Mesothelial cell of epicardium (in vitro differentiated cells): ENCODE measurements around the gene GZMM. TPM values are rescaled to one million over a fixed set of nuclear protein-coding genes. Genes with fewer than 3 reads are reported as not detected.

Experiments
- DNase-seq, 2 experiments: peaks; one replicate each; pipeline ENCODE4 v3.0.0; 2021; ENCODE audit warnings: low spot score in 2 of 2; ENCODE audit not compliant: unreplicated experiment in 2 of 2
- H3K27ac Mint-ChIP-seq: 2 replicates; pipeline ENCODE4 v1.8.0; 2021; ENCODE audit warnings: mixed read lengths
- H3K27me3 Mint-ChIP-seq: 2 replicates; pipeline ENCODE4 v1.8.0; 2021; ENCODE audit warnings: low read depth, mixed read lengths
- H3K36me3 Mint-ChIP-seq: 2 replicates; pipeline ENCODE4 v1.8.0; 2021; ENCODE audit warnings: mixed read lengths
- H3K4me1 Mint-ChIP-seq: 2 replicates; pipeline ENCODE4 v1.8.0; 2021; ENCODE audit warnings: mixed read lengths
- H3K4me3 Mint-ChIP-seq: 2 replicates; pipeline ENCODE4 v1.8.0; 2021; ENCODE audit warnings: mild to moderate bottlenecking, moderate library complexity, mixed read lengths
- H3K9me3 Mint-ChIP-seq: 2 replicates; pipeline ENCODE4 v1.8.0; 2021; ENCODE audit warnings: mixed read lengths
- CTCF ChIP-seq: fragments of 200-600 bp; sonication (generic); IDR thresholded peaks from one replicate; pipeline ENCODE4 v1.5.0; 2021; ENCODE audit warnings: antibody characterized with exemption; ENCODE audit not compliant: unreplicated experiment
- total RNA-seq: library from RNA; stranded (reverse); gene quantifications from 3 replicates; pipeline ENCODE4 v1.2.1, GENCODE V29; 2021

The GZMM gene
- total RNA-seq, 1 donor from 2014 or later: 0.40 TPM

- Mint-ChIP-seq H3K27ac (no peak overlapping the region), H3K36me3 (peaks cover 10% of the 10 kb centered on the region), H3K4me3 (no peak overlapping the region), H3K27me3 (no peaks in the 10 kb centered on the region), H3K9me3 (no peaks in the 10 kb centered on the region), H3K4me1 (peaks cover 30% of the 10 kb centered on the region)
- DNase-seq: no peak
- TF ChIP-seq CTCF: no peak
Measured at GRCh38 chr19:513368-514165, 30.3 kb upstream of the GZMM start.

DNA sequence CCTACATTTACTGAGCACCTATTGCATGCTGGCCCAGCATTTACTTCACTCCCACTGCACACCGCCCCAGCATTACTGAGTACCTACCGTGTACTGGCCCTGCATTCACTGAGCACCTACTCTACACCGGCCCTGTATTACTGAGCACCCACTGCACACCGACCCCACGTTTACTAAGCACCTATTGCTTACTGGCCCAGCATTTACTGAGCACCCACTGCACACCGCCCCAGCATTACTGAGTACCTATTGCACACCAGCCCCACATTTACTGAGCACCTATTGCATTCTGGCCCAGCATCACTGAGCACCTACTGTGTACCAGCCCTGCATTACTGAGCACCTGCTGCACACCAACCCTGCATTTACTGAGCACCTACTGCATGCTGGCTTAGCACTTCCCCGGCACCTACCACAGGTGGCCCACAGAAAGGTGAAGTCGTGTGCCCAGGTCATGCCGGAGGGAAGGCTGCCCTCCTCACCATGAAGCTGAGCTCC is 29.6 kb upstream of the GZMM start:
- peaks cover 25% of the 10 kb centered on the region for H3K4me1 Mint-ChIP-seq
- H3K9me3 Mint-ChIP-seq: no peaks in the 10 kb centered on the region
- H3K36me3 Mint-ChIP-seq: peaks cover 10% of the 10 kb centered on the region
- H3K27me3 Mint-ChIP-seq: no peaks in the 10 kb centered on the region
- no peak overlapping the region for H3K4me3 Mint-ChIP-seq
- no peak for TF ChIP-seq CTCF
- no peak overlapping the region for H3K27ac Mint-ChIP-seq
- DNase-seq: no peak

DNA sequence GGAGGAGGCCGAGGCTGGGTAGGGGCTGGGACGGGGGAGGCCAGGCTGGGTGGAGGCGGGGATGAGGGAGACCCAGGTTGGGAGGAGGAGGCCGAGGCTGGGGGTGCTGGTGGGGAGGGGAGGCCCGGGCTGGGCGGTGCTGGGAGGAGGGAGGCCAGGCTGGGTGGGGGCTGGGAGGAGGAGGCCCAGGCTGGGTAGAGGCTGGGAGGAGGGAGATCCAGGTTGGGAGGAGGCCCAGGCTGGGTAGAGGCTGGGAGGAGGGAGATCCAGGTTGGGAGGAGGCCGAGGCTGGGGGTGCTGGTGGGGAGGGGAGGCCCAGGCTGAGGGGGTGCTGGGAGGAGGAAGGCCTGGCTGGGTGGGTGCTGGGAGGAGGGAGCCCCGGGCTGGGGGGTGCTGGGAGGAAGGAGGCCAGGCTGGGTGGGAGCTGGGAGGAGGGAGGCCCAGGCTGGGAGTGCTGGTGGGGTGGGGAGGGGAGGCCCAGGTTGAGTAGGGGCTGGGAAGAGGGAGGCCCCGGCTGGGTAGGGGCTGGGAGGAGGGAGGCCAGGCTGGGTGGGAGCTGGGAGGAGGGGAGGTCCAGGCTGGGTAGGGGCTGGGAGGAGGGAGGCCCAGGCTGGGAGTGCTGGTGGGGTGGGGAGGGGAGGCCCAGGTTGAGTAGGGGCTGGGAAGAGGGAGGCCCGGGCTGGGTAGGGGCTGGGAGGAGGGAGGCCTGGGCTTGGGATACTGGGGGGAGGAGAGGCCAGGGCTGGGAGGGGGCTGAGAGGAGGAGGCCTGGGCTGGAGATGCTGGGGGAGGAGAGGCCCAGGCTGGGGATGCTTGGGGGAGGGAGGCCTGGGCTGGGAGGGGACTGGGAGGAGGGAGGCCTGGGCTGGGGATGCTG is 25.9 kb upstream of the GZMM start:
- H3K27me3 Mint-ChIP-seq: no peaks in the 10 kb centered on the region

DNA sequence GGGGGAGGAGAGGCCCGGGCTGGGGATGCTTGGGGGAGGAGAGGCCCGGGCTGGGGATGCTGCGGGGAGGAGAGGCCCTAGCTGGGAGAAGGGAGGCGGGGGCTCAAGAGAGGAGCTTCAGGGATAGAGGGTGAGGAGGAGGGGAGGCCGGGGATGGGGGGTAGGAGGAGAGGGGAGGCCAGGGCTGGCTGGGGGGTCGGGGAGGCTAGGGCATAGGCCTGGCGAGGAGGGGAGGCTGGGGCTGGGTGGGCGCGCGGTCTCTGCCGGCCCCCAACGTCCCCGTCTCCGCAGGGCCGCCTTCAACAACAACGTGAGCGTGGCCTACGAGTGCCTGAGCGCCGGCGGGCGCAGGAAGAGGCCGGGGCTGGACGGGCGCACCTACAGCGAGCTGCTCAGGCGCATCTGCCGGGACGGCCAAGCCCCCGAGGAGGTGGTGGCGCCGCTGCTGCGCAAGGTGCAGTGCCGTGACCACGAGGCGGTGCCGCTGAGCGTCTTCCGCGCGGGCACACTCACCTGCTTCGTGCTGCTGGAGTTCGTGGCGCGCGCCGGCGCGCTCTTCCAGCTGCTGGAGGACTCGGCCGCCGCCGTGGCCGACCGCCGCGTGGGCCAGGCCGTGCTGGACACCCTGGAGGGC is 25.1 kb upstream of the GZMM start:
- Mint-ChIP-seq H3K36me3 (peaks cover 15% of the 10 kb centered on the region), H3K4me1 (peaks cover 11% of the 10 kb centered on the region), H3K27me3 (no peaks in the 10 kb centered on the region), H3K9me3 (no peaks in the 10 kb centered on the region), H3K27ac (no peak overlapping the region), H3K4me3 (no peak overlapping the region)
- no peak for TF ChIP-seq CTCF
- DNase-seq: peak; percentile 70 to 81

More for the DNA sequence above, 25.9 kb upstream of the GZMM start:
- Mint-ChIP-seq H3K4me1 (peaks cover 11% of the 10 kb centered on the region), H3K4me3 (no peak overlapping the region), H3K9me3 (no peaks in the 10 kb centered on the region), H3K27ac (no peak overlapping the region), H3K36me3 (peaks cover 16% of the 10 kb centered on the region)
- peak; percentile 75 to 79 for DNase-seq
- no peak for TF ChIP-seq CTCF

DNA sequence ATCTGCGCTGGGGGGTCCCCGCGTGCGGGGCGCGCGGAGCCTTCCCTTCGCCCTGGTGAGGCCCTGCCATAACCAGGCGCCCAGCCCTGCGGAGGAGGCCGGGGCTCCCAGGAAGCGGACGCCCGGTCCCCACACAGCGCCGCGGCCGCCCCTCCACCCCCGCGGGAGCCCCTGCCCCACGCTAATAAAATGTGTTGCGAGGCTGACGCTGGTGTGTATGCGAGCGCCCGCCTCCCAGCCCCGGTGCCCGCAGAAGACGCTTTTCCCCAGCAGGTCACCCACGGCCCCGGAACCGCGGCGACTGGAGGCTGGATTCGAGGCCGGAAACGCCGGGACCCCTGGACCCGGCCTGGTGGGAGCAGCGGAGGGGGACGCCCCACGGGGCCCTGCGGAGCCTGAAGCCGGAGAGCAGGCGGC is 24.4 kb upstream of the GZMM start:
- no peak for TF ChIP-seq CTCF
- no peak overlapping the region for H3K4me3 Mint-ChIP-seq
- H3K36me3 Mint-ChIP-seq: peaks cover 8% of the 10 kb centered on the region
- no peaks in the 10 kb centered on the region for H3K27me3 Mint-ChIP-seq
- DNase-seq: no peak
- no peaks in the 10 kb centered on the region for H3K9me3 Mint-ChIP-seq
- peaks cover 11% of the 10 kb centered on the region for H3K4me1 Mint-ChIP-seq
- H3K27ac Mint-ChIP-seq: no peak overlapping the region
